Activated CD8-positive, alpha-beta memory T cell treated with anti-CD3 and anti-CD28 coated beads, Interleukin-2, amount 50 U/mL, for 1 hour (primary cell): Measurements from ENCODE around the gene KIF3C.
"Not testable (repeated sequence)": the region's sequence is repeated elsewhere in the genome, so short reads cannot be mapped to it uniquely, and the experiment has no call there.

Experiments used
- DNase-seq: peaks from one replicate; pipeline ENCODE4 v3.0.0-alpha.2; 2020; ENCODE audit errors: extremely low read depth

The KIF3C gene

GRCh38 chr2:25960920-25961319 lies 21.4 kb downstream of the KIF3C start:
- DNase-seq, result no peak

DNA sequence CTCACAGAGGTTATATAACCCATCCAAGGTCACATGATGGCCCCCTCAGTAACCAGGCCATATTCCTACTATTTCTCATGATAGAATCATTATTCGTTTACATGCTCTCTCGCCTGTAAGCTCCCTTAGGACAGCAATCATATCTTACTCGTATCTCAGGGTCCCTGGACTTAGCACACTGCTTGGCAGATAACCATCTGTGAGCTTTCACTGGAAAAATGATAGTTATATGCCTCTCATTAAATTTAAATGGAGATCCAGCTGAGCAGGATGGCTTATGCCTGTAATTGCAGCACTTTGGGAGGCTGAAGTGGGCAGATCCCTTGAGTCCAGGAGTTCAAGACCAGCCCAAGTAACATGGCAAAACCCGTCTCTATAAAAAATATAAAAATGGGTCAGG lies 21.9 kb downstream of the KIF3C start:
- DNase-seq, result no peak

DNA sequence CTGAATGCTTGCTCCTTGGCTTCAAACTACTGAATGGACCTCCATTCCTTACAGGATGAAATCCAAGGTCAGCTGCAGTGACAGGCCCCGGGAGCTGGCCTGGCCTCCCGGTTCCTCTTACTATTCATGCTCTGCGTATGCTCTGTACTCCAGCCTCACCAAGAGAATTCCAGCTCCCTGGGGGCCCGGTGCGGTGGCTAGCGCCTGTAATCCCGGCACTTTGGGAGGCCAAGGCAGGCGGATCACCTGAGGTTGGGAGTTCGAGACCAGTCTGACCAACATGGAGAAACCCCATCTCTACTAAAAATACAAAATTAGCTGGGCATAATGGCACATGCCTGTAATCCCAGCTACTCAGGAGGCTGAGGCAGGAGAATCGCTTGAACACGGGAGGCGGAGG lies 23.7 kb downstream of the KIF3C start:
- DNase-seq, result not testable (repeated sequence)

- DNase-seq, result no peak
Measured at GRCh38 chr2:25957743-25958142, 24.6 kb downstream of the KIF3C start.

DNA sequence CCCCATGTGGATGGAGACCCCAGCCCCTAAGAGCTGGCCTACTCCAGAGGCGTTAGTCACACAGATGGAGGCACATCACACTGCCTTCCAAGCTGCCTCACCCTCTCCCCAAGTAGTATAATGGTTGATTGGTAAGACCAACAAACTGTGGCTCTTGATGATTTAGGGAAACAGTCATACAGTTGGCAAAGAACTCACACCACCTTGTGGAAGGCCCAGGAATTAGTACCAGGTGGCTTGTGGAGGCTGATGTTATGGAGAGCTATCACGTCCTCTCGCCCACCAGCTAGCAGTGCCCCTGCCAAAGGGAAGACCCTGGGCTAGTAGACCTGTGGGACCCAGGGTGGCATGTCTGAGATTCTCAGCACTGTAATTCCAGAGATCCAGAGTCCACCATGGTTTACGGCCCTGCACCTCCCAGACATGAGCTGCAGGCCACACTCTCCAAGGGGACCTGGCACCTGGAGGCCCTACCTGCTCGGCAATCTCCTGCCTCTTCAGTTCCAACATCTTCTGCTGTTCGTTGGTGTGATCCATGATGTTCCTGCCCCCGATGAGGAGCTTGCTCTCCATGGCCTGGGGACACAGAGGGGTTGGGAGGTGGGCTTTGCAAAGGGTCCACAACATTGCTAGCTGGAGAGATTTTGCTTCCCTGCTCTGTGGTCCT lies 26.3 kb downstream of the KIF3C start:
- DNase-seq, result no peak

DNA sequence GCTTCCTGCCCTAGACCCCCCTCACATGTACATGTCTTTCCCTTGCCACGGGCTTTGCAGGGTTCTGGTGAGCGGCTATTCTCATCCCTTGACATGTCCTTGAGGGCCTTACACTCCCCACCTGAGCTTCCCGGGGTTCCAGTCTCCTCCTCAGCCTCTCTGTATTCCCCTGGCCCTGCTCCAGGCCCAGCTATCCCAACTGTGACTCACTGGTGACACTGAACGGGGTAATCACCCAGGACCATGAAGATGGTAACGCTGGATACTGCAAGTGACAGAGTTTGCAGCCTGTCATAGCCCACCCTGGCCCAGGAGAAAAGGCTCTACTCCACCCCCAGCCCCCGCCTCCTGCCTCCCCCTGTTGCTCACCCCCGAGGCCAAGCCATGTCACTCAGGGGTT lies 27.3 kb downstream of the KIF3C start:
- no peak for DNase-seq

DNA sequence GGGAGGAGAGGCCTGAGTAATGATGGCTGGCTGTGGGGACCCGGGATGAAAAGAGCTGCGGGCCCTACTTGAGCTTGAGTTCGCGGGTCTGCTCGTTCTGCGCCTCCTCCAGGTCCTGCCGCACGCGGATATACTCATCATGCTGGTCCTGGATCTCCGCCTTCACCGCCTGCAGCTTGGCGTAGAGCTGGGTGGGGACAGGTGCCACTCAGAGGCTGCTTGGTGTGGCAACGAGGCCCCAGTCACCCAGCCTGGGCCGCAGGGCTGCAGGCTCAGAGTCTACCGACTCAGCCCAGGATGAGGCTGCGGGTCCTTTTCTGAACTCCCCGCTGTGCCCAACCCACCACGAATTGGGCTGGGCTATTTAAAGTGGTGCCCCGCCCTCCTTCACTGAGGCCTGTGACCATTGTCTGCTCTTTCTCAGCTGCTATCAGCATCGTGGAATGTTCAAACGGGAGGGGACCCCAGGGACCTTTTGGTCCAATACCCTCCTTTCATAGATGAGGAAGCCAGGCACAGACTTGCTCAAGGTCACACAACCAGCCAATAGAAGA lies 28.0 kb downstream of the KIF3C start:
- no peak for DNase-seq

- peak; percentile 34 for DNase-seq
Measured at GRCh38 chr2:25951071-25951547, 31.2 kb downstream of the KIF3C start.

DNA sequence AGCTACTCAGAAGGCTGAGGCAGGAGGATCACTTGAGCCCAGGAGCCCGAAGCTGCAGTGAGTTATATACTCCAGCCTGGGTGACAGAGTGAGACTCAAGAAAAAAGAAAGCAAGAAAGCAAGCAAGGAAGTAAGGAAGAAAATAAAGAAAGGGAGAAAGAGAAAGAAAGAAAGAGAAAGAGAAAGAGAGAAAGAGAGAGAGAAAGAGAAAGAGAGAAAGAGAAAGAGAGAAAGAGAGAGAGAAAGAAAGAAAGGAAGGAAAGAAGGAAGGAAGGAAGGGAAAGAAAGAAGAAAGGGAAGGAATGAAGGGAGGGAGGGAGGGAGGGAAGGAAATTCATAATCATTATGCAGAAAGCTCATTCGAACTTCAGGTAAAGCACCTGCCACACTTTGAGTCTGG lies 33.9 kb downstream of the KIF3C start:
- no peak for DNase-seq

GRCh38 chr2:25941042-25941441 lies 41.3 kb downstream of the KIF3C start:
- no peak for DNase-seq

GRCh38 chr2:25939257-25939668 lies 43.0 kb downstream of the KIF3C start:
- DNase-seq, result no peak

- no peak for DNase-seq
Measured at GRCh38 chr2:25938345-25938744, 44.0 kb downstream of the KIF3C start.

- no peak for DNase-seq
Measured at GRCh38 chr2:25936889-25937545, 45.3 kb downstream of the KIF3C start.

DNA sequence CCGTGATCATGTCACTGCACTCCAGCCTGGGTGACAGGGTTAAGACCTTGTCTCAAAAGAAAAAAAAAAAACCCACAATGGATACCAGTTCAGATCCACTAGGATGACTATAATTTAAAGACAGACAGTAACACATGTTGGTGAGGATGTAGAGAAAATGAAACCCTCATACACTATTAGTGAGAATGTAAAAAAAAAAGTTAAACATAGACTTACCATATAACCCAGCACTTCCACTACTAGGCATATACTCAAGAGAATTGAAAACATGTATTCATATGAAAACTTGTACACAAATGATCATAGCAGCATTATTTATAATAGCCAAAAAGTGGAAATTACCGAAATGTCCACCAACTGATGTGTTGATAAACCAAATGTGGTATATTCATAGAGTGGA lies 48.7 kb downstream of the KIF3C start:
- no peak for DNase-seq

GRCh38 chr2:25929789-25930473 lies 52.4 kb downstream of the KIF3C start:
- no peak for DNase-seq

- no peak for DNase-seq
Measured at GRCh38 chr2:25928668-25929067, 53.6 kb downstream of the KIF3C start.

GRCh38 chr2:25926984-25927756 lies 55.1 kb downstream of the KIF3C start:
- no peak for DNase-seq

DNA sequence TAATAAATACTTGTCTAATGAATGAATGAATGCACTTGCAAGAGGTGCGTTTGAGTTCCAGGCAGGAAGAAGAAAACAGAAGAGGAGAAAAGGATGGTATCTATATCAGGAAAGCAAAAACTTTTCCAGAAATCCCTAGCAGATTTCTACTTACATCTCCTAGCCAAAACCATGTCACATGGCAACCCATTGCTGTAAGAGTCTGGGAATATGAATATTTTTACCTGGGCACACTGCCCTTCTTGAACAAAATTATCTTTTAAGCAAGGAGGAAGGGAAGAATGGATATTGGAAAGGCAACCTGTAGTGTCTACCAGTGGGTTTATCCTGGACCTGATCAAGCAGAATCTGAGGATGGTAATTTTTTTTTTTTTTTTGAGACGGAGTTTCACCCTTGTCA lies 59.8 kb downstream of the KIF3C start:
- DNase-seq, result no peak

DNA sequence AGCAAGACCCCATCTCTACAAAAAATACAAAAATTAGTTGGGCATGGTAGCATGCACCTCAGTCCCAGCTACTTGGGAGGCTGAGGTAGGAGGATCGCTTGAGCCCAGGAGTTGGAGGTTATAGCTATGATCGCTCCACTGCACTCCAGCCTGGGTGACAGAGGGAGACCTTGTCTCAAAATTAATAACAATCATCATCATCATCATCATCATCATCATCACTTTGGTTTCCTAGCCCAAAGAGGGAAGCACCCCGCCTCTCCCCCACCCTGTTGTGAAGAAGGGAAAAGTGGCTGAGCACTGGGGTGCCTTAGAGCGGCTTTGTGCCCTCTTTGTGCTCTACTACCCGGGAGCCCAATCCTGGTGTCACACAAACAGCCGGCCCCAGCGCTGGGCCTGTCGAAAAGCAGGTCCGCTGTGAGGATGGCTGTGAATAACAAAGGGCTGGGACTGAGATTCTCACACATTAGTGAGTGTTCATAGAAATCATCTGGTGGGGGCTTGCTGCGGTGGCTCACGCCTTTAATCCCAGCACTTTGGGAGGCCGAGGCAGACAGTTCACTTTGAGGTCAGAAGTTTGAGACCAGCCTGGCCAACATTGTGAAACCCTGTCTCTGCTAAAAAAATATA lies 61.4 kb downstream of the KIF3C start:
- DNase-seq, result no peak

DNA sequence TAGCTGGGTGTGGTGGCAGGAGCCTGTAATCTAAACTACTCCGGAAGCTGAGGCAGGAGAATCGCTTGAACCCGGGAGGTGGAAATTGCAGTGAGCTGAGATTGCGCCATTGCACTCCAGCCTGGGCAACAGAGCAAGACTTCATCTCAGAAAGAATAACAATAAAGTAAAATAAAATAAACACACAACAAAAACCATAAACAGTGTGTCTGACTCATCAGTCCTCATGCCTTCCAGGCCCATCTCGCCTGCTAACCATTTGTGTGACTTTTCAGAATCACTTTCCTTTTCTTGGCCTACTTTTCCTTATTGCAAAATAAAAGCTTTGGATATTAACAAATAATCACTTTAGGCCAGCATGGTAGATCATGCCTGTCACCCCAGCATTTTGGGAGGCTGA lies 62.0 kb downstream of the KIF3C start:
- no peak for DNase-seq

DNA sequence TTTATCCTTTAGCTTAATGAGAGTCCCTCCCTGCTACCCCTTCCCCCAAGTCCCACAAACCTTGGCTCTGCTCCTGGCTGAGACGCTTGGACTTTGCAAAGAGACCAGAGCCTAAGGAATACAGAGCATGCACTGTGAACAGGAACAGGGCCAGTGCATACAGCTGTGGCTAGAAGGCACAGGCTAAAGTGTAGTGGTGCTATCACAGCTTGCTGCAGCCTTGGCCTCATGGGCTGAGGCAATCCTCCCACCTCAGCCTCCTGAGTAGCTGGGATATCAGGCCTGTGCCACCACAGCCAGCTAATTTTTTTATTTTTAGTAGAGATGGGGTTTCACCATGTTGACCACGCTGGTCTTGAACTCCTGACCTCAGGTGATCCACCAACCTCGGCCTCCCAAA lies 64.5 kb downstream of the KIF3C start:
- no peak for DNase-seq
